ENCODE data around the gene RPRD1B.

- TF ChIP-seq POLR2A (IDR thresholded peaks at IDR 0.05) = no peak
- TF ChIP-seq CTCF (IDR thresholded peaks at IDR 0.05) = no peak
Observed at GRCh38 chr20:38117635-38118034, 84.1 kb downstream of the RPRD1B start.

Data from esophagus squamous epithelium (tissue), 4 donors.